HCT116 (cell line): ENCODE measurements around the gene KRT77.

ENCODE experiments used
- EZH2 ChIP-seq: fragments of 200-600 bp; sonication (generic); IDR thresholded peaks from 2 replicates; pipeline ENCODE4 v1.6.1; 2017; ENCODE audit warnings: antibody characterized with exemption, mixed run types
- POLR2A ChIP-seq: IDR thresholded peaks from 2 replicates; pipeline ENCODE4 v1.7.0; 2011; ENCODE audit warnings: borderline replicate concordance; ENCODE audit not compliant: insufficient read depth, insufficient read length; ENCODE audit errors: extremely low read depth
- POLR2AphosphoS5 ChIP-seq: IDR thresholded peaks from 2 replicates; pipeline ENCODE4 v1.6.1; 2011; ENCODE audit warnings: mild to moderate bottlenecking, low read depth, low read length, moderate library complexity
- SIN3A ChIP-seq: IDR thresholded peaks from 2 replicates; pipeline ENCODE4 v1.6.1; 2012; ENCODE audit warnings: low read depth
- TCF7L2 ChIP-seq: IDR thresholded peaks from 2 replicates; pipeline ENCODE4 v1.7.0; 2011; ENCODE audit warnings: borderline replicate concordance, inconsistent platforms; ENCODE audit not compliant: insufficient read depth, insufficient read length; ENCODE audit errors: extremely low read depth
- YY1 ChIP-seq: IDR thresholded peaks from 2 replicates; pipeline ENCODE4 v1.6.1; 2011; ENCODE audit warnings: low read length, low read depth, moderate library complexity, mild to moderate bottlenecking; ENCODE audit not compliant: insufficient replicate concordance; ENCODE audit errors: extremely low read depth
- TF ChIP-seq, protein P1 (sequence below), 3 experiments: fragments of 200-600 bp in 1 of 3; sonication (generic) in 1 of 3; IDR thresholded peaks in 2 of 3; conservative IDR thresholded peaks in 1 of 3; 2 replicates each; pipeline ENCODE4 v1.5.1; 2012 to 2017; ENCODE audit warnings: low read depth in 2 of 3, low read length in 2 of 3, antibody characterized with exemption in 1 of 3, borderline replicate concordance in 1 of 3, control low read depth in 1 of 3, mild to moderate bottlenecking in 1 of 3, mixed read lengths in 1 of 3, mixed run types in 1 of 3, moderate library complexity in 1 of 3; ENCODE audit not compliant: insufficient read depth in 1 of 3
- TF ChIP-seq, protein P2 (sequence below): IDR thresholded peaks from 2 replicates; pipeline ENCODE4 v1.6.1; 2012
- TF ChIP-seq, protein P3 (sequence below): IDR thresholded peaks from 2 replicates; pipeline ENCODE4 v1.6.1; 2012; ENCODE audit warnings: low read depth

DNA sequence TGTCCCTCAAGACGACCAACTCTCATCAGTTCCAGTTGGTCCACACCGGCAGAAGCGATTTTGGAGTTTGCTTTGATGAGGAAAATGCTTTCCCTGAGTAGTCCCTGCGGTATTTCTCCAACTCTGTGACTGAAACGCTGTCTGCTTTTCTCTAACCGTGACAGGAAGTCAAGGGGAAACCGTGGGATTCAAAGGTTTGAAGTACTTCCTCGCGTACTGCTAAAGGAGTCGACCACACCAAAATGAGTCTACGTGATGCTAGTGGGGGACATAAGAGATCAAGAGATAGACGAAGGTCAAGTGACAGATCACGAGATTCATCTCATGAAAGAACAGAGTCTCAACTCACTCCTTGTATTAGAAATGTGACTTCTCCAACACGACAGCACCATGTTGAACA, 45.3 kb upstream of the KRT77 start:
- TF ChIP-seq, protein P1, sequence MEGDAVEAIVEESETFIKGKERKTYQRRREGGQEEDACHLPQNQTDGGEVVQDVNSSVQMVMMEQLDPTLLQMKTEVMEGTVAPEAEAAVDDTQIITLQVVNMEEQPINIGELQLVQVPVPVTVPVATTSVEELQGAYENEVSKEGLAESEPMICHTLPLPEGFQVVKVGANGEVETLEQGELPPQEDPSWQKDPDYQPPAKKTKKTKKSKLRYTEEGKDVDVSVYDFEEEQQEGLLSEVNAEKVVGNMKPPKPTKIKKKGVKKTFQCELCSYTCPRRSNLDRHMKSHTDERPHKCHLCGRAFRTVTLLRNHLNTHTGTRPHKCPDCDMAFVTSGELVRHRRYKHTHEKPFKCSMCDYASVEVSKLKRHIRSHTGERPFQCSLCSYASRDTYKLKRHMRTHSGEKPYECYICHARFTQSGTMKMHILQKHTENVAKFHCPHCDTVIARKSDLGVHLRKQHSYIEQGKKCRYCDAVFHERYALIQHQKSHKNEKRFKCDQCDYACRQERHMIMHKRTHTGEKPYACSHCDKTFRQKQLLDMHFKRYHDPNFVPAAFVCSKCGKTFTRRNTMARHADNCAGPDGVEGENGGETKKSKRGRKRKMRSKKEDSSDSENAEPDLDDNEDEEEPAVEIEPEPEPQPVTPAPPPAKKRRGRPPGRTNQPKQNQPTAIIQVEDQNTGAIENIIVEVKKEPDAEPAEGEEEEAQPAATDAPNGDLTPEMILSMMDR (IDR thresholded peaks at IDR 0.05 in 2 of 3, conservative IDR thresholded peaks at IDR 0.05 in 1 of 3; ENCODE audit: borderline replicate concordance in 1 of 3, insufficient read depth in 1 of 3, low read depth in 2 of 3, low read length in 2 of 3): no peak
- TF ChIP-seq SIN3A (no peak), POLR2A (no peak), YY1 (no peak), POLR2AphosphoS5 (no peak), TCF7L2 (no peak), EZH2 (no peak)
- TF ChIP-seq, protein P2, sequence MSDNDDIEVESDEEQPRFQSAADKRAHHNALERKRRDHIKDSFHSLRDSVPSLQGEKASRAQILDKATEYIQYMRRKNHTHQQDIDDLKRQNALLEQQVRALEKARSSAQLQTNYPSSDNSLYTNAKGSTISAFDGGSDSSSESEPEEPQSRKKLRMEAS: no peak
- TF ChIP-seq, protein P3, sequence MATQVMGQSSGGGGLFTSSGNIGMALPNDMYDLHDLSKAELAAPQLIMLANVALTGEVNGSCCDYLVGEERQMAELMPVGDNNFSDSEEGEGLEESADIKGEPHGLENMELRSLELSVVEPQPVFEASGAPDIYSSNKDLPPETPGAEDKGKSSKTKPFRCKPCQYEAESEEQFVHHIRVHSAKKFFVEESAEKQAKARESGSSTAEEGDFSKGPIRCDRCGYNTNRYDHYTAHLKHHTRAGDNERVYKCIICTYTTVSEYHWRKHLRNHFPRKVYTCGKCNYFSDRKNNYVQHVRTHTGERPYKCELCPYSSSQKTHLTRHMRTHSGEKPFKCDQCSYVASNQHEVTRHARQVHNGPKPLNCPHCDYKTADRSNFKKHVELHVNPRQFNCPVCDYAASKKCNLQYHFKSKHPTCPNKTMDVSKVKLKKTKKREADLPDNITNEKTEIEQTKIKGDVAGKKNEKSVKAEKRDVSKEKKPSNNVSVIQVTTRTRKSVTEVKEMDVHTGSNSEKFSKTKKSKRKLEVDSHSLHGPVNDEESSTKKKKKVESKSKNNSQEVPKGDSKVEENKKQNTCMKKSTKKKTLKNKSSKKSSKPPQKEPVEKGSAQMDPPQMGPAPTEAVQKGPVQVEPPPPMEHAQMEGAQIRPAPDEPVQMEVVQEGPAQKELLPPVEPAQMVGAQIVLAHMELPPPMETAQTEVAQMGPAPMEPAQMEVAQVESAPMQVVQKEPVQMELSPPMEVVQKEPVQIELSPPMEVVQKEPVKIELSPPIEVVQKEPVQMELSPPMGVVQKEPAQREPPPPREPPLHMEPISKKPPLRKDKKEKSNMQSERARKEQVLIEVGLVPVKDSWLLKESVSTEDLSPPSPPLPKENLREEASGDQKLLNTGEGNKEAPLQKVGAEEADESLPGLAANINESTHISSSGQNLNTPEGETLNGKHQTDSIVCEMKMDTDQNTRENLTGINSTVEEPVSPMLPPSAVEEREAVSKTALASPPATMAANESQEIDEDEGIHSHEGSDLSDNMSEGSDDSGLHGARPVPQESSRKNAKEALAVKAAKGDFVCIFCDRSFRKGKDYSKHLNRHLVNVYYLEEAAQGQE: no peak
